Measurements from ENCODE around the gene HTT.

DNA sequence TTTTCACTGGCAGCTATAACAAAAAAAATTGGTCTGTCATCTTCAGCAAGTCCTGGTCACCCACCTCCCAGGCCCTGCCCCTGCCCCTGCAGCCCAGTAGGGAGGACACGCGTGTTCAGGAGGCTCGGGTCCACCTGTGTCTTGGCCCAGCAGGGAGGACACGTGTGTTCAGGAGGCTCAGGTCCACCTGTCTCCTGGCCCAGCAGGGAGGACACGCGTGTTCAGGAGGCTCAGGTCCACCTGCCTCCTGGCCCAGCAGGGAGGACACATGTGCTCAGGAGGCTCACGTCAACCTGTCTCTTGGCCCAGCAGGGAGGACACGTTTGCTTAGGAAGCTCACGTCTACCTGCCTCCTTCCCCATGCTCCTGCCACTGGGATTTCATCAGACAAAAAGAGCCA is 45.0 kb upstream of the HTT start:
- TF ChIP-seq, protein P1, sequence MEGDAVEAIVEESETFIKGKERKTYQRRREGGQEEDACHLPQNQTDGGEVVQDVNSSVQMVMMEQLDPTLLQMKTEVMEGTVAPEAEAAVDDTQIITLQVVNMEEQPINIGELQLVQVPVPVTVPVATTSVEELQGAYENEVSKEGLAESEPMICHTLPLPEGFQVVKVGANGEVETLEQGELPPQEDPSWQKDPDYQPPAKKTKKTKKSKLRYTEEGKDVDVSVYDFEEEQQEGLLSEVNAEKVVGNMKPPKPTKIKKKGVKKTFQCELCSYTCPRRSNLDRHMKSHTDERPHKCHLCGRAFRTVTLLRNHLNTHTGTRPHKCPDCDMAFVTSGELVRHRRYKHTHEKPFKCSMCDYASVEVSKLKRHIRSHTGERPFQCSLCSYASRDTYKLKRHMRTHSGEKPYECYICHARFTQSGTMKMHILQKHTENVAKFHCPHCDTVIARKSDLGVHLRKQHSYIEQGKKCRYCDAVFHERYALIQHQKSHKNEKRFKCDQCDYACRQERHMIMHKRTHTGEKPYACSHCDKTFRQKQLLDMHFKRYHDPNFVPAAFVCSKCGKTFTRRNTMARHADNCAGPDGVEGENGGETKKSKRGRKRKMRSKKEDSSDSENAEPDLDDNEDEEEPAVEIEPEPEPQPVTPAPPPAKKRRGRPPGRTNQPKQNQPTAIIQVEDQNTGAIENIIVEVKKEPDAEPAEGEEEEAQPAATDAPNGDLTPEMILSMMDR (IDR thresholded peaks at IDR 0.05), result no peak
- no peak for TF ChIP-seq POLR2A (IDR thresholded peaks at IDR 0.05)

Data from lower leg skin (tissue), 3 donors.